ENCODE results near the gene MAN2B2.

DNA sequence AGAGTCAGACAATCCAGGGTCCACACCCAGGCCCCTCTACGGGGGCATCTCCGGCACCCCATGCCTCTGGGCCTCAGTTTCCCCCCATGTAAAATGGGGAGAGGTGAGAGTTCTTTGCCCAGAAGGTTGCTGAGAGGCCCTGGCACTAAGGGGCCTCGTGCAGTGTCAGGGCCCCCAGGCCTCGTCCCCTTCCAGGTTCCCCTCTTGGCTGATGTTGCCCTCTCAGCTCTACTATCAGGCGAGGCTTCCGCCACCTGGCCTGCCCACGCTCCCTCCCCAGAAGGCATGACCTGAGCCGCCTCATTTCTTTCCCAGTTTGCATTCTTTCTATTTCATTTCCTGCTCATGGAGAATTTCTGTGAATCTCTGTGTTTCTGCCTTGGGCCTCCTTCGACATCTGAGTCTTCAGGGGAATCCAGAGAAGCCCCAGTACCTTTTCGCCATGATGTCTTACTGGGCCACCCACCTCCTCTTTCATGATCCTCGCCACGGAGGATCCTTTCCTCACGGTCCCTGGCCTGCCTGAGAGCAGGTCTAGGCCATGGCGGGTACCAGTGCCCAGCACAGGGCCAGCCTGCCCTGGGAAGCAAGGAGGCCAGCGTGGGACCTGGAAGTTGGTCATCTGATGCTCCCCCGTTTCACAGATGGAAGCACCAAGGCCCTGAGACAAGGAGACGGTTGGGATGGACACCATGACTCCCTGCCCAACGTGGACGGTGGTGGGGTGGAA, 43.6 kb downstream of the MAN2B2 start:
- TF ChIP-seq, protein P1, sequence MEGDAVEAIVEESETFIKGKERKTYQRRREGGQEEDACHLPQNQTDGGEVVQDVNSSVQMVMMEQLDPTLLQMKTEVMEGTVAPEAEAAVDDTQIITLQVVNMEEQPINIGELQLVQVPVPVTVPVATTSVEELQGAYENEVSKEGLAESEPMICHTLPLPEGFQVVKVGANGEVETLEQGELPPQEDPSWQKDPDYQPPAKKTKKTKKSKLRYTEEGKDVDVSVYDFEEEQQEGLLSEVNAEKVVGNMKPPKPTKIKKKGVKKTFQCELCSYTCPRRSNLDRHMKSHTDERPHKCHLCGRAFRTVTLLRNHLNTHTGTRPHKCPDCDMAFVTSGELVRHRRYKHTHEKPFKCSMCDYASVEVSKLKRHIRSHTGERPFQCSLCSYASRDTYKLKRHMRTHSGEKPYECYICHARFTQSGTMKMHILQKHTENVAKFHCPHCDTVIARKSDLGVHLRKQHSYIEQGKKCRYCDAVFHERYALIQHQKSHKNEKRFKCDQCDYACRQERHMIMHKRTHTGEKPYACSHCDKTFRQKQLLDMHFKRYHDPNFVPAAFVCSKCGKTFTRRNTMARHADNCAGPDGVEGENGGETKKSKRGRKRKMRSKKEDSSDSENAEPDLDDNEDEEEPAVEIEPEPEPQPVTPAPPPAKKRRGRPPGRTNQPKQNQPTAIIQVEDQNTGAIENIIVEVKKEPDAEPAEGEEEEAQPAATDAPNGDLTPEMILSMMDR (IDR thresholded peaks at IDR 0.05) = no peak
- no peak for TF ChIP-seq POLR2A (IDR thresholded peaks at IDR 0.05)

Measured in lower leg skin (tissue), 3 donors.